Measurements from ENCODE around the gene CA4.

DNA sequence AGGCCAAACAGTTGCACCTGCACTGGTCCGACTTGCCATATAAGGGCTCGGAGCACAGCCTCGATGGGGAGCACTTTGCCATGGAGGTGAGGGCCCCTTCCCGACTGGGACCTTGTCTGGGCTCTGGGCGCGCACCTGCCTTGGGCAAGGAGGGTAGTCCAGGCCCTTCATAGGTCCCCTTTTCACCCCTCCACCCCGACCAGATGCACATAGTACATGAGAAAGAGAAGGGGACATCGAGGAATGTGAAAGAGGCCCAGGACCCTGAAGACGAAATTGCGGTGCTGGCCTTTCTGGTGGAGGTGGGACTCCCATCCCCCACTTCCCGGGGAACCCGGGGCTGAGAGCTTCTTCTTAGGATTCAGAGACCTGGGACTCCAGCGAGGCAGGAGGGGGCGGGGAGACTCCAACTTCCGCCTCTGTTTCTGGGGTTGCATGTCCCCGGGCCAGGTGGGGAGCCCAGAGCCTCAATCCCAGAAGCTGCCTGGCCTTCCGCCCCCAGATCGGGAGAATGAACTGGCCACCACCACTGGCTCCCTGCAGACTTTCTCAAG is 7.8 kb downstream of the CA4 start:
- no peak for TF ChIP-seq POLR2AphosphoS5 (IDR thresholded peaks at IDR 0.05)
- TF ChIP-seq, protein P1, sequence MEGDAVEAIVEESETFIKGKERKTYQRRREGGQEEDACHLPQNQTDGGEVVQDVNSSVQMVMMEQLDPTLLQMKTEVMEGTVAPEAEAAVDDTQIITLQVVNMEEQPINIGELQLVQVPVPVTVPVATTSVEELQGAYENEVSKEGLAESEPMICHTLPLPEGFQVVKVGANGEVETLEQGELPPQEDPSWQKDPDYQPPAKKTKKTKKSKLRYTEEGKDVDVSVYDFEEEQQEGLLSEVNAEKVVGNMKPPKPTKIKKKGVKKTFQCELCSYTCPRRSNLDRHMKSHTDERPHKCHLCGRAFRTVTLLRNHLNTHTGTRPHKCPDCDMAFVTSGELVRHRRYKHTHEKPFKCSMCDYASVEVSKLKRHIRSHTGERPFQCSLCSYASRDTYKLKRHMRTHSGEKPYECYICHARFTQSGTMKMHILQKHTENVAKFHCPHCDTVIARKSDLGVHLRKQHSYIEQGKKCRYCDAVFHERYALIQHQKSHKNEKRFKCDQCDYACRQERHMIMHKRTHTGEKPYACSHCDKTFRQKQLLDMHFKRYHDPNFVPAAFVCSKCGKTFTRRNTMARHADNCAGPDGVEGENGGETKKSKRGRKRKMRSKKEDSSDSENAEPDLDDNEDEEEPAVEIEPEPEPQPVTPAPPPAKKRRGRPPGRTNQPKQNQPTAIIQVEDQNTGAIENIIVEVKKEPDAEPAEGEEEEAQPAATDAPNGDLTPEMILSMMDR (IDR thresholded peaks at IDR 0.05): no peak

All from esophagus muscularis mucosa (tissue), 3 donors.